Upper lobe of left lung (tissue), 4 donors: Measurements from ENCODE around the gene SYK.

Experiments used
- EP300 ChIP-seq, 4 donors: sonication (generic); formaldehyde crosslinking; IDR thresholded peaks; one replicate each; pipeline ENCODE4 v1.5.1; 2017; ENCODE audit warnings: antibody characterized with exemption in 4 of 4, control low read depth in 2 of 4
- POLR2A ChIP-seq, 4 donors: fragments of 450-650 bp; IDR thresholded peaks; one replicate each; pipeline ENCODE4 v1.5.1; 2016 to 2017; ENCODE audit warnings: antibody characterized with exemption in 4 of 4, mild to moderate bottlenecking in 2 of 4
- POLR2AphosphoS5 ChIP-seq, 2 donors: sonication (generic); formaldehyde crosslinking; IDR thresholded peaks; one replicate each; pipeline ENCODE4 v1.5.1; 2017; ENCODE audit warnings: antibody characterized with exemption in 2 of 2
- TF ChIP-seq, protein P1 (sequence below), 6 experiments: fragments of 450-650 bp in 4 of 6; fragments of 200-600 bp in 2 of 6; sonication (generic) in 2 of 6; IDR thresholded peaks; one replicate each; pipeline ENCODE4 v1.5.1; 2016 to 2019; ENCODE audit warnings: antibody characterized with exemption in 6 of 6

DNA sequence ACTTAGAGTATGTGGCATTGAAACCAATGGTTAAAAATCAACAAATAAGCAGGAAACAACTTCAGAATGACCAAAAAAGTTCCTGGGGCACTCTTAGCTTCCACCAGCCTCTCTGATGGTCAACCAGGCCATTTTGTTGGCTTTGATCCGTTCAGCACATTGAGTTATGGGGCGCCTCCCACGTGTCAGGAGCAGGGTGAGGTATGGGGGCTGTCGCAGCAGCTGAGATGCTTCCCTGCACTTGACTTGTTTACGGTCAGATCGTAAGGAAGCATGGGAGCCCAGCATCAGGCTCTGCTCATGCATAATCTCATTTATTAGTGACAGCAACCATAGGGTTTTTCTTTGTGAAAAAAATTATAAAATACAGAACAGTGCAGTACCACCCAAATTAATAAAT lies 16.7 kb downstream of the SYK start:
- TF ChIP-seq POLR2A (IDR thresholded peaks at IDR 0.05) (no peak), EP300 (IDR thresholded peaks at IDR 0.05) (no peak), POLR2AphosphoS5 (IDR thresholded peaks at IDR 0.05) (no peak)
- TF ChIP-seq, protein P1, sequence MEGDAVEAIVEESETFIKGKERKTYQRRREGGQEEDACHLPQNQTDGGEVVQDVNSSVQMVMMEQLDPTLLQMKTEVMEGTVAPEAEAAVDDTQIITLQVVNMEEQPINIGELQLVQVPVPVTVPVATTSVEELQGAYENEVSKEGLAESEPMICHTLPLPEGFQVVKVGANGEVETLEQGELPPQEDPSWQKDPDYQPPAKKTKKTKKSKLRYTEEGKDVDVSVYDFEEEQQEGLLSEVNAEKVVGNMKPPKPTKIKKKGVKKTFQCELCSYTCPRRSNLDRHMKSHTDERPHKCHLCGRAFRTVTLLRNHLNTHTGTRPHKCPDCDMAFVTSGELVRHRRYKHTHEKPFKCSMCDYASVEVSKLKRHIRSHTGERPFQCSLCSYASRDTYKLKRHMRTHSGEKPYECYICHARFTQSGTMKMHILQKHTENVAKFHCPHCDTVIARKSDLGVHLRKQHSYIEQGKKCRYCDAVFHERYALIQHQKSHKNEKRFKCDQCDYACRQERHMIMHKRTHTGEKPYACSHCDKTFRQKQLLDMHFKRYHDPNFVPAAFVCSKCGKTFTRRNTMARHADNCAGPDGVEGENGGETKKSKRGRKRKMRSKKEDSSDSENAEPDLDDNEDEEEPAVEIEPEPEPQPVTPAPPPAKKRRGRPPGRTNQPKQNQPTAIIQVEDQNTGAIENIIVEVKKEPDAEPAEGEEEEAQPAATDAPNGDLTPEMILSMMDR (IDR thresholded peaks at IDR 0.05), result no peak
